Kidney (tissue), 14 donors: ENCODE data around the gene TEPSIN. TPM values are rescaled to one million over a fixed set of nuclear protein-coding genes. Genes with fewer than 3 reads are reported as not detected.

ENCODE experiments used
- DNase-seq, 5 donors: peaks; one replicate each; pipeline ENCODE4 v3.0.0-alpha.2; 2013 to 2020
- FAIRE-seq: peaks from 2 replicates; lab custom pipeline; 2012; peaks lifted over from hg19 to GRCh38; lab: Jason Lieb, UNC
- H3K27ac ChIP-seq, 2 donors: one replicate each; pipeline ENCODE4 v1.7.0; 2013; ENCODE audit warnings: low read depth in 2 of 2, low read length in 2 of 2, inconsistent platforms in 1 of 2
- H3K27me3 ChIP-seq: one replicate; pipeline ENCODE4 v1.7.1; 2013; ENCODE audit warnings: low read length, inconsistent platforms; ENCODE audit not compliant: control insufficient read depth, insufficient read depth
- H3K36me3 ChIP-seq, 3 donors: one replicate each; pipeline versions ENCODE4 v1.7.0 to v1.7.1; 2013; ENCODE audit warnings: low read length in 3 of 3, control low read depth in 1 of 3, inconsistent platforms in 1 of 3; ENCODE audit not compliant: insufficient read depth in 3 of 3, control insufficient read depth in 2 of 3
- H3K4me1 ChIP-seq, 3 donors: one replicate each; pipeline versions ENCODE4 v1.7.0 to v1.7.1; 2013; ENCODE audit warnings: low read length in 3 of 3, inconsistent platforms in 1 of 3, low read depth in 1 of 3; ENCODE audit not compliant: control insufficient read depth in 2 of 3, insufficient read depth in 2 of 3
- H3K4me3 ChIP-seq, 3 donors: one replicate each; pipeline versions ENCODE4 v1.7.0 to v1.8.1; 2013; ENCODE audit warnings: low read length in 3 of 3, control low read depth in 1 of 3, inconsistent platforms in 1 of 3
- H3K9ac ChIP-seq, 3 donors: one replicate each; pipeline versions ENCODE4 v1.7.0 to v1.7.1; 2013; ENCODE audit warnings: low read length in 3 of 3, control low read depth in 1 of 3, inconsistent platforms in 1 of 3
- H3K9me3 ChIP-seq, 3 donors: one replicate each; pipeline versions ENCODE4 v1.7.0 to v1.7.1; 2013; ENCODE audit warnings: low read length in 3 of 3, control low read depth in 1 of 3, inconsistent platforms in 1 of 3; ENCODE audit not compliant: control insufficient read depth in 2 of 3, insufficient read depth in 1 of 3
- intact Hi-C: fragments of 100-400 bp; cut with DNase I; formaldehyde crosslinking; loops from one replicate; pipeline ENCODE4 v1.11.1; 2022
- polyA plus RNA-seq: library from polyadenylated mRNA; stranded (reverse); fragments of 350-450 nt; fragmentation: Illumina TruSeq; extraction: RNeasy Lipid Tissue Mini Kit (QIAGEN cat#74804); gene quantifications from one replicate; pipeline ENCODE4 v1.2.3, GENCODE V29; 2014; ENCODE audit warnings: low read depth, low replicate concordance; ENCODE audit not compliant: insufficient read depth
- total RNA-seq: library from RNA; stranded (reverse); fragmentation: NEBNext Ultra II Directional; extraction: Animal tissue kit (Norgen Biotek cat#: 25700); gene quantifications from one replicate; pipeline ENCODE4 v1.2.1, GENCODE V29; 2021
- TF ChIP-seq, protein P1 (sequence below): IDR thresholded peaks from 3 replicates; pipeline ENCODE4 v1.5.1; 2012; ENCODE audit warnings: mild to moderate bottlenecking, moderate library complexity, borderline replicate concordance; ENCODE audit not compliant: insufficient read depth; ENCODE audit errors: extremely low read depth
- donor health status: control.
- donor health status: control.
- donor health status: control.
- donor health status: control.
- donor health status: control.
- donor health status: DM: yes; HTN: yes; CAD: no.
- donor health status: Normal renal cell carcinoma (clear cell type).

The TEPSIN gene
- total and polyA plus RNA-seq, 2 donors from 2014 or later: 13.9 to 42.8 TPM

DNA sequence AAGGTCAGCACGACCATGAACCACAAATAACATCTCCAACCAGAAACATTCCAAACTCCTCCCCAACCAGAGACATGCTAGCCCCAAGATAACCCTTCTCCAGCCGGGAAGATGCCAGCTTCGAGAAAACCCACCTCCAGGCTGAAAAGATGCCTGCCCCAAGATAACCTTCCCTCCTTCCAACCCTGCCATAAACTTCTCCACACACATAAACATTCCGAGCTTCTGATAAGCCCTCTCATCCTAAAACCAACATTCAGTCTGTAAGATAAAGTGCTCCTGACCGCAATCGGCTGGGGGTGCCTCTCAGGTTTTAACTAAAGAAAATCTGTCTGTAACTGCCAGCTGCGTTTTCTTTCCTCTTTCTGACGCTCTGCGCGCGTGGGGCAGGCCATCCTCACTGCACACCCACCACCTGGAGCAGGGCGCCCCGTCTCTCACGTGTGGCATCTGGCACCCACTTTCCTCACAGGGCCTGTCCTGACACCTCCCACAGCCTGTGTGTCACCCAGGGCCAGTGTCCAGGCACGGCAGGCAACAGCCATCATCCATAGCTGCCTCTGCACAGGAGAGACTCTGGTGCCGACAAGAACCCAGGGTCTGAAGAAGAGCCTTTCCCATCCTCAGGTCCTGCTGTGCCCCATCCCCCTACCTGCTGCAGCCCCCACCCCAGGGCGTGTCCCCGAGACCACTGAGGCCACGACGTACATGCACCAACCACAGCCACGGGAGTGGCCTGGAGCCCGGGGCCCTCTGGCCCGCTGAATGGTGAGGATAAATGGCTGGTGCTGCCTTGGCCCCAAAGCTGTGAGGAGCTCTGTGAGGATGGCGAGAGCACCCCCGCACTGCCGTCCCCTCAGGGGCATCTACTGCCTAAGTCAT, 3.7 kb downstream of the TEPSIN start:
- H3K27ac ChIP-seq: no peak overlapping the region
- no peaks in the 10 kb centered on the region for H3K9me3 ChIP-seq
- TF ChIP-seq, protein P1, sequence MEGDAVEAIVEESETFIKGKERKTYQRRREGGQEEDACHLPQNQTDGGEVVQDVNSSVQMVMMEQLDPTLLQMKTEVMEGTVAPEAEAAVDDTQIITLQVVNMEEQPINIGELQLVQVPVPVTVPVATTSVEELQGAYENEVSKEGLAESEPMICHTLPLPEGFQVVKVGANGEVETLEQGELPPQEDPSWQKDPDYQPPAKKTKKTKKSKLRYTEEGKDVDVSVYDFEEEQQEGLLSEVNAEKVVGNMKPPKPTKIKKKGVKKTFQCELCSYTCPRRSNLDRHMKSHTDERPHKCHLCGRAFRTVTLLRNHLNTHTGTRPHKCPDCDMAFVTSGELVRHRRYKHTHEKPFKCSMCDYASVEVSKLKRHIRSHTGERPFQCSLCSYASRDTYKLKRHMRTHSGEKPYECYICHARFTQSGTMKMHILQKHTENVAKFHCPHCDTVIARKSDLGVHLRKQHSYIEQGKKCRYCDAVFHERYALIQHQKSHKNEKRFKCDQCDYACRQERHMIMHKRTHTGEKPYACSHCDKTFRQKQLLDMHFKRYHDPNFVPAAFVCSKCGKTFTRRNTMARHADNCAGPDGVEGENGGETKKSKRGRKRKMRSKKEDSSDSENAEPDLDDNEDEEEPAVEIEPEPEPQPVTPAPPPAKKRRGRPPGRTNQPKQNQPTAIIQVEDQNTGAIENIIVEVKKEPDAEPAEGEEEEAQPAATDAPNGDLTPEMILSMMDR: no peak
- H3K36me3 ChIP-seq: peaks cover 3 to 6% (median 5%) of the 10 kb centered on the region in 3 donors
- intact Hi-C loops: no loop called here
- H3K4me3 ChIP-seq: no peak overlapping the region
- H3K27me3 ChIP-seq: no peaks in the 10 kb centered on the region
- peaks cover 0 to 19% (median 8%) of the 10 kb centered on the region in 3 donors for H3K4me1 ChIP-seq
- DNase-seq (peak in 1 of 5 donors; percentile 70), FAIRE-seq (no peak)
- H3K9ac ChIP-seq: no peak overlapping the region

DNA sequence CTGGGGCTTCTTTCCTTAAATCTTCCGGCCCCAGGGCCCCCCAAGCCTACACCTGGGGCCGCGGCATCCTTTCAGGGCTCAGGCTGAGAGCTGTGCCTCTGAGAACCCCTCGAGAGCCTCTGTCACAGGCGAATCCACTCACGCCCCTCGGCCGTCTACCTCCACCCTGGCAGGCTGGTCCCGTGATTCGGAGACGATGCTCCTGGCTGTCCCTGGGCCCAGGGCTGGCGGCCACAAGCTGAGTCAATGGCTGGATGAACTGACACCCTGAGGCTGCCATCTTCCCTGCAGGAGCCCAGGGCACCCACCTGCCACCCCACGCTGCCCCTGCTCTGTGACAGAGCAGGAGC, 4.4 kb downstream of the TEPSIN start:
- DNase-seq (peak in 1 of 5 donors; percentile 56), FAIRE-seq (no peak)
- Histone ChIP-seq H3K4me3 (no peak overlapping the region), H3K9ac (no peak overlapping the region), H3K27ac (no peak overlapping the region), H3K27me3 (no peaks in the 10 kb centered on the region), H3K9me3 (no peaks in the 10 kb centered on the region), H3K36me3 (peaks cover 5 to 10% (median 5%) of the 10 kb centered on the region in 3 donors), H3K4me1 (peaks cover 0 to 15% (median 8%) of the 10 kb centered on the region in 3 donors)
- intact Hi-C loops: no loop called here
- TF ChIP-seq, protein P1: no peak

DNA sequence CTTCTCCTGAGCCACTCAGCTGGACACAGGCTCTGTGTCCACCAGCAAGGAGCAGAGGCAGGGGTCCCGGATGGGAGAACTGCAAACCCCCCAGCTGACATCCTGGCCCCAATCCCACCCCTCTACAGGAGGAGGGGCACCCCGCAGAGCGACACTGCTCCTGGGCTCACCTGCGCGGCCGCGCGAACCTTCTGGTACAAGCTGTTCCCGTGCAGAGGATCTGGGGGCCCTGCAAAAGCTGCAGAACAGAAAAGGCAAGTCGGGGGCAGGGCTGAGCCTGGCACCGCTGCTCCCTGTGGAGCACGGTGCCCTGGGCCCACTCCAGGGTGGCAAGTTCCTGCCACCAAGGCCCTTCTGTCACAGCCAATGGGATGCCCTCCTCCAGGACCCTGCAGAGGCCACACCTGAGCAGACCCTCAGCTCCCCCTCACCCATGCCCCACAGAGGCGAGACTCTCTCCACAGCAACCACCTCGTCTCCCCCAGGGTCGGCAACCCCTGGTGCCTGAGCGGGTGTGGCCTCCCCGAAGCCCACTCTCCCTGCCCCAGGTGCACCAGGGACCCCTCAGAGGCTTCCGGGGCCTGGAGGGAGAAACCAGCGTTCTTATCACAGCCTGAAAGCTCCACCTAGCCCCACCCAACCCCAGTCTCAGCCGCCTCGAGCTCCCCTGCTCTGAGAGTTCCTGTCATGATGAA, 4.9 kb downstream of the TEPSIN start:
- Histone ChIP-seq H3K36me3 (peaks cover 5 to 10% (median 5%) of the 10 kb centered on the region in 3 donors), H3K9ac (no peak overlapping the region), H3K9me3 (no peaks in the 10 kb centered on the region), H3K4me3 (no peak overlapping the region), H3K27me3 (no peaks in the 10 kb centered on the region), H3K27ac (no peak overlapping the region), H3K4me1 (peaks cover 0 to 15% (median 8%) of the 10 kb centered on the region in 3 donors)
- intact Hi-C loops: no loop called here
- TF ChIP-seq, protein P1: no peak
- DNase-seq (peak in 1 of 5 donors; percentile 67), FAIRE-seq (no peak)
